Neural crest cell (in vitro differentiated cells): Measurements from ENCODE around the gene YES1. TPM values are rescaled to one million over a fixed set of nuclear protein-coding genes. Genes with fewer than 3 reads are reported as not detected.
"Not testable (repeated sequence)": the region's sequence is repeated elsewhere in the genome, so short reads cannot be mapped to it uniquely, and the experiment has no call there.

Experiments used
- DNase-seq: peaks from one replicate; pipeline ENCODE4 v3.0.0; 2021; ENCODE audit warnings: low read depth, mixed read lengths, low spot score
- H3K27ac Mint-ChIP-seq: one replicate; pipeline ENCODE4 v1.8.0; 2021; ENCODE audit warnings: mild to moderate bottlenecking, mixed read lengths; ENCODE audit not compliant: unreplicated experiment
- H3K27me3 Mint-ChIP-seq: 2 replicates; pipeline ENCODE4 v1.8.0; 2021; ENCODE audit warnings: low read depth, mild to moderate bottlenecking, mixed read lengths
- H3K36me3 Mint-ChIP-seq: 2 replicates; pipeline ENCODE4 v1.8.0; 2021; ENCODE audit warnings: low read depth, mild to moderate bottlenecking, mixed read lengths
- H3K4me1 Mint-ChIP-seq: 2 replicates; pipeline ENCODE4 v1.8.0; 2021; ENCODE audit warnings: mixed read lengths
- H3K4me3 Mint-ChIP-seq: one replicate; pipeline ENCODE4 v1.8.0; 2021; ENCODE audit warnings: mild to moderate bottlenecking, mixed read lengths
- H3K9me3 Mint-ChIP-seq: 2 replicates; pipeline ENCODE4 v1.8.0; 2021; ENCODE audit warnings: mixed read lengths
- total RNA-seq: library from RNA; stranded (reverse); gene quantifications from 2 replicates; pipeline ENCODE4 v1.2.1, GENCODE V29; 2021
- TF ChIP-seq, protein P1 (sequence below): fragments of 200-600 bp; sonication (generic); conservative IDR thresholded peaks from 2 replicates; pipeline ENCODE4 v1.5.0; 2021; ENCODE audit warnings: antibody characterized with exemption, mild to moderate bottlenecking

The YES1 gene
- total RNA-seq, 1 donor from 2014 or later, result 54.7 TPM

DNA sequence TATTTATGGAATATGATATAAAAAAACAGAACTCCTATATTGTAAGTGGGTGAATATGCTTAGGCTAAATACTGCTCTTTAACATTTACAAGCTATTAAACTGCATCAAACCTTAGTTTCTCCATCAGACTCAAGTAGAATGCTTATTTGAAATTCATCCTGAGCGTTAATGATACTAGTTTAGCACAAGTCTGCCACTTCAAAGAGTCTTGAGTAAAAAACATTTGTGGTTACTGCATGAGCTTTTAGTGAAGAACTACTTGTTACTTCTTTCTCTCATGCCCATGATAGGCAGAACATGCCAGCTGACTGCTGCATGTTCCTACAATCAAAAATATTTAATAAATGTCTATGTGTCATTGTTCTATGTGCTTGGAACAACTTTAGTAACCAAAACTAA lies 12.1 kb downstream of the YES1 start:
- Mint-ChIP-seq H3K36me3 (no peaks in the 10 kb centered on the region), H3K27me3 (no peaks in the 10 kb centered on the region), H3K27ac (no peak overlapping the region), H3K4me1 (peaks cover 7% of the 10 kb centered on the region), H3K4me3 (no peak overlapping the region), H3K9me3 (no peaks in the 10 kb centered on the region)
- TF ChIP-seq, protein P1, sequence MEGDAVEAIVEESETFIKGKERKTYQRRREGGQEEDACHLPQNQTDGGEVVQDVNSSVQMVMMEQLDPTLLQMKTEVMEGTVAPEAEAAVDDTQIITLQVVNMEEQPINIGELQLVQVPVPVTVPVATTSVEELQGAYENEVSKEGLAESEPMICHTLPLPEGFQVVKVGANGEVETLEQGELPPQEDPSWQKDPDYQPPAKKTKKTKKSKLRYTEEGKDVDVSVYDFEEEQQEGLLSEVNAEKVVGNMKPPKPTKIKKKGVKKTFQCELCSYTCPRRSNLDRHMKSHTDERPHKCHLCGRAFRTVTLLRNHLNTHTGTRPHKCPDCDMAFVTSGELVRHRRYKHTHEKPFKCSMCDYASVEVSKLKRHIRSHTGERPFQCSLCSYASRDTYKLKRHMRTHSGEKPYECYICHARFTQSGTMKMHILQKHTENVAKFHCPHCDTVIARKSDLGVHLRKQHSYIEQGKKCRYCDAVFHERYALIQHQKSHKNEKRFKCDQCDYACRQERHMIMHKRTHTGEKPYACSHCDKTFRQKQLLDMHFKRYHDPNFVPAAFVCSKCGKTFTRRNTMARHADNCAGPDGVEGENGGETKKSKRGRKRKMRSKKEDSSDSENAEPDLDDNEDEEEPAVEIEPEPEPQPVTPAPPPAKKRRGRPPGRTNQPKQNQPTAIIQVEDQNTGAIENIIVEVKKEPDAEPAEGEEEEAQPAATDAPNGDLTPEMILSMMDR, result no peak
- DNase-seq, result no peak

DNA sequence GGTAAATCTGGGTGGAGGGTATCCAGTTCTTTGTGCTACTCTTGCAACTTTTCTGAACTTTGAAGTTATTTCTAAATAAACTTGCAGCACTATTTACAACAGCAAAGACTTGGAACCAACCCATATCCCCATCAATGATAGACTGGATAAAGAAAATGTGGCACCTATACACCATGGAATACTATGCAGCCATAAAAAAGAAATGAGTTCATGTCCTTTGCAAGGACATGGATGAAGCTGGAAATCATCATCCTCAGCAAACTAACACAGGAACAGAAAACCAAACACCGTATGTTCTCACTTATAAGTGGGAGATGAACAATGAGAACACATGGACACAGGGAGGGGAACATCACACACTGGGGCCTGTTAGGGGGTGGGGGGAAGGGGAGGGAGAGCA lies 16.7 kb downstream of the YES1 start:
- not testable (repeated sequence) for DNase-seq, H3K27me3 Mint-ChIP-seq, H3K4me1 Mint-ChIP-seq, H3K27ac Mint-ChIP-seq, H3K9me3 Mint-ChIP-seq, H3K36me3 Mint-ChIP-seq, H3K4me3 Mint-ChIP-seq

DNA sequence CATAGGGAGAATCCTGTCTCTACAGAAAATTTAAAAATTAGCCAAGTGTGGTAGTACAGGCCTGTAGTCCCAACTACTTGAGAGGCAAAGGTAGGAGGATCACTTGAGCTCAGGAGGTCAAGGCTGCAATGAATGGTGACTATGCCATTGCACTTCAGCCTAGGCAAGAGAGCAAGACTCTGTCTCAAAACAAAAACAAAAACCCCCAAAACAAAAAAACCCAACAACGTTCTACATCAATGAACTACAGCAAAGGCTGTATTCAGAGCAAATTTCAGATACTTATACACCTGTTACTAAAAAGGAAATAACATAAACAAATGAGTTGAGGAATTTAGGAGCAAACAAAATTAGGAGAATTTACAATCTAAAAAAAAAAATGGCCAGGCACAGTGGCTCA lies 22.6 kb downstream of the YES1 start:
- H3K27ac Mint-ChIP-seq, result no peak overlapping the region
- no peaks in the 10 kb centered on the region for H3K27me3 Mint-ChIP-seq

DNA sequence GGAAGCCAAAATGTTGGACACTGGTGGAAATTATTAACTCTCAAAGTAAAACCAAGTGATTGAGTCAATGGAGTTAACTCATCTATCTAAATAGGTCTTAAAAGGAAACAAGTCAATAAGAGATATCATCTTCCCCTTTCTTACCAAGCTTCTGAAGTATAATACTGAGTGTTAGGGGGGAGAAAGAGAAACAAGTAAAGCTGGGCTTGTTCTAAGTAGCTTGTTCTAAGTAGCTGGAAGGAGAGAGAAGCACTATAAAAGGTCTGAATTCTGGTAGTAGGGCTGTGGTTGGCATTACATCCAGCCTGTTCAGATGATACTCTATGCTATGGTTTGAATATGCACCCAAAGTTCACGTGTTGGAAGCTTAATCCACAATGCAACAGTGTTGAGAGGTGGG lies 26.8 kb downstream of the YES1 start:
- H3K27ac Mint-ChIP-seq, result no peak overlapping the region
- H3K4me1 Mint-ChIP-seq, result peaks cover 18% of the 10 kb centered on the region
- H3K27me3 Mint-ChIP-seq, result no peaks in the 10 kb centered on the region
- no peaks in the 10 kb centered on the region for H3K9me3 Mint-ChIP-seq
- no peaks in the 10 kb centered on the region for H3K36me3 Mint-ChIP-seq
- DNase-seq, result no peak
- H3K4me3 Mint-ChIP-seq, result no peak overlapping the region
- TF ChIP-seq, protein P1, result no peak

More for the DNA sequence above, 22.6 kb downstream of the YES1 start:
- Mint-ChIP-seq H3K36me3 (no peaks in the 10 kb centered on the region), H3K4me1 (peaks cover 9% of the 10 kb centered on the region), H3K9me3 (no peaks in the 10 kb centered on the region), H3K4me3 (no peak overlapping the region)
- DNase-seq, result no peak
- TF ChIP-seq, protein P1, result no peak

DNA sequence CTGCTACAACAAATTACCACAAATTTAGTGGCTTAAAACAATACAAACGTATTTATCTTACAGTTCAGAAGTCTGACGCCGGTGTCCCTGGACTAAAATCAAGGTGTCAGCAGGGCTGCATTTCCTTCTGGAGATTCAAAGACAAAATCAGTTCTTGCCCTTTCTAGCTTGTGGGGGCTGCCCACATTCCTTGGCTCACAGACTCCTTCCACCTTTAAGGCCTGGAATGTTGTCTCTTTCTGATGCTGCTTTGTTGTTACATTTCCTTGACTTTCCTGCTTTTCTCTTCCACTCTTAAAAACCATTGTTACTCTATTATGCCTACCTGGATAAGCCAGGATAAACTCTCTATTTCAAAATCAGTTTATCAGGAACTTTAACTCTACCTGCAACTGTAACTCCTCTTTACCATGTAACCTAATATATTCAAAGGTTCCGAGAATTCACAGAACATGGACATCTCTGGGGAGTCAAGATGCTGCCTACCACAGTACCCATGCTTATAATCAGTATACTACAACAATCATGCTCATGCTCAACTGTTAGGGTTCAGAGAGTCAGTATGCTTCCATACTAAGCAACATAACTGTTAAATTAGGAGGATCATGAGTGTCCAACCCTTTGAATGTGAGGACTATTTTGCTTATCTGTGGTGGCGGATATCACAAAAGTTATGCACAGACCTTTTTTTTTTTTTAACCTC lies 27.4 kb downstream of the YES1 start:
- Mint-ChIP-seq H3K4me1 (peaks cover 23% of the 10 kb centered on the region), H3K9me3 (no peaks in the 10 kb centered on the region), H3K36me3 (no peaks in the 10 kb centered on the region), H3K27ac (no peak overlapping the region), H3K27me3 (no peaks in the 10 kb centered on the region), H3K4me3 (no peak overlapping the region)
- TF ChIP-seq, protein P1, result no peak
- no peak for DNase-seq

DNA sequence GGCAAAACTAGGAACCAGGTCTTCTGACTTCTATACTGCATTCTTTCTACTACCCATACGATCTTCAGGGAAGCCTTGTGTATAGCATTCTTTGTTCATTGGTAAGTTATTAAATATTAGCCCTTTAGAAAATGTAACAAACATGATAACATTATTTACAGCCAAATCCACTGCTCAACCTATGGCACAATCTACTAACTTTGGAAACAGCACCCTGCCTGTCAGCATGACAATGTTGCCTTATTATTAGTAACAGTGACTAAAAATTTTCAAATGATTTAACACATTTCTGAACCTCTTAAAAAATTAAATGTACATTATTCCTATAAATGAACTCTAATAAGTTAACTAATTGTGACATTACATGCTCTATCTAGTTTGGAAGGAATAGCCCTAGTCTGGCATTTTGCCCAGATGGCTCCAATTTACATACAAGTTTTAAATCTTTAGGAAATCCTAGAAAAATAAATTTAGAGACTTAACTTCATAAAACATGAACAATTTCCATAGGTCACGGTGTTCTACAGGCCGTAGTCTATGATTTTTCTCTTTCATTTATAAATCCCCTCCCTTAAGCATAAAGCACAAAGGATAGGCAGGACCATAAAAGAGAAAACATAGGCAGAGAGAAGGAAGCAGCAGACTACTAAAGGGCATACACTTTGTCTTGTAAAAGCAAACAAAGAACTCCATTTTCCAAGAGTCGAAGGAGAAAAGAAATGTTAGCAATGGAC lies 33.7 kb downstream of the YES1 start:
- Mint-ChIP-seq H3K27me3 (no peaks in the 10 kb centered on the region), H3K27ac (peak overlapping the region; percentile 65), H3K36me3 (no peaks in the 10 kb centered on the region), H3K4me1 (peaks cover 38% of the 10 kb centered on the region), H3K4me3 (peak overlapping the region; percentile 28), H3K9me3 (no peaks in the 10 kb centered on the region)
- no peak for DNase-seq
- TF ChIP-seq, protein P1, result no peak
